ENCODE measurements around the gene CTSD.

GRCh38 chr11:1750481-1750839, 13.3 kb downstream of the CTSD start, which contains the start of gene IFITM10:
- TF ChIP-seq CTCF (IDR thresholded peaks at IDR 0.05) (no peak), ZFX (IDR thresholded peaks at IDR 0.05; ENCODE audit: borderline replicate concordance) (no peak)
